HG02678 (cell line): ENCODE measurements around the gene NTN5.
"Not testable (repeated sequence)": the region's sequence is repeated elsewhere in the genome, so short reads cannot be mapped to it uniquely, and the experiment has no call there.

Experiments
- ATAC-seq: cut with Tn5 transposase; IDR thresholded peaks from one replicate; pipeline ENCODE4 v1.9.1; 2021; ENCODE audit warnings: mild to moderate bottlenecking, moderate library complexity; ENCODE audit not compliant: unreplicated experiment

Gene NTN5

GRCh38 chr19:48645620-48646000, 27.2 kb downstream of the NTN5 start:
- no peak for ATAC-seq

- ATAC-seq, result no peak
Measured at GRCh38 chr19:48644839-48645619, 27.8 kb downstream of the NTN5 start.

GRCh38 chr19:48644355-48644754, 28.5 kb downstream of the NTN5 start:
- no peak for ATAC-seq

- no peak for ATAC-seq
Measured at GRCh38 chr19:48642862-48643261, 30.0 kb downstream of the NTN5 start.

GRCh38 chr19:48641850-48642249, 31.0 kb downstream of the NTN5 start:
- ATAC-seq, result no peak

- no peak for ATAC-seq
Measured at GRCh38 chr19:48639483-48640375, 33.1 kb downstream of the NTN5 start.

GRCh38 chr19:48638831-48639381, 33.9 kb downstream of the NTN5 start:
- no peak for ATAC-seq

- ATAC-seq, result peak; percentile 21
Measured at GRCh38 chr19:48637948-48638830, 34.6 kb downstream of the NTN5 start.

- ATAC-seq, result peak; percentile 75
Measured at GRCh38 chr19:48637449-48637947, 35.3 kb downstream of the NTN5 start.

GRCh38 chr19:48636859-48637448, 35.9 kb downstream of the NTN5 start, which contains the start of gene DBP:
Gene DBP, minus strand, starts transcription at chr19:48637379. Its CDS starts 385 bp downstream, at chr19:48636994.
- ATAC-seq, result no peak

- ATAC-seq, result no peak
Measured at GRCh38 chr19:48635966-48636858, 36.6 kb downstream of the NTN5 start.

GRCh38 chr19:48635263-48635965, 37.4 kb downstream of the NTN5 start:
- no peak for ATAC-seq

GRCh38 chr19:48634424-48635262, 38.2 kb downstream of the NTN5 start:
- no peak for ATAC-seq

GRCh38 chr19:48634036-48634342, 38.8 kb downstream of the NTN5 start:
- no peak for ATAC-seq

- no peak for ATAC-seq
Measured at GRCh38 chr19:48633148-48634035, 39.4 kb downstream of the NTN5 start.

GRCh38 chr19:48632692-48633147, 40.1 kb downstream of the NTN5 start:
- no peak for ATAC-seq

GRCh38 chr19:48632286-48632685, 40.5 kb downstream of the NTN5 start:
- ATAC-seq, result not testable (repeated sequence)
